Uterus (tissue), 4 donors: ENCODE results near the gene KIRREL3. TPM values are rescaled to one million over a fixed set of nuclear protein-coding genes. Genes with fewer than 3 reads are reported as not detected.
"Not testable (repeated sequence)": the region's sequence is repeated elsewhere in the genome, so short reads cannot be mapped to it uniquely, and the experiment has no call there.

Source experiments
- DNase-seq, 2 donors: peaks; one replicate each; pipeline ENCODE4 v3.0.0-alpha.2; 2019 to 2020
- H3K27ac ChIP-seq, 2 donors: fragments of 200-600 bp; sonication (generic); 1 replicate in 1 of 2; 2 replicates in 1 of 2; pipeline ENCODE4 v1.5.1; 2016 to 2018
- H3K27me3 ChIP-seq, 2 donors: fragments of 200-600 bp; sonication (generic); one replicate each; pipeline ENCODE4 v1.5.1; 2018 to 2019; ENCODE audit warnings: control low read depth in 1 of 2
- H3K36me3 ChIP-seq, 2 donors: fragments of 200-600 bp; sonication (generic); one replicate each; pipeline ENCODE4 v1.5.1; 2019; ENCODE audit warnings: control low read depth in 1 of 2
- H3K4me1 ChIP-seq, 2 donors: fragments of 200-600 bp; sonication (generic); one replicate each; pipeline ENCODE4 v1.5.1; 2018 to 2019; ENCODE audit warnings: control low read depth in 1 of 2
- H3K4me3 ChIP-seq, 2 donors: fragments of 200-600 bp; sonication (generic); 1 replicate in 1 of 2; 2 replicates in 1 of 2; pipeline ENCODE4 v1.5.1; 2018 to 2019; ENCODE audit warnings: mild to moderate bottlenecking in 1 of 2
- H3K9me3 ChIP-seq, 2 donors: fragments of 200-600 bp; sonication (generic); one replicate each; pipeline ENCODE4 v1.5.1; 2019; ENCODE audit warnings: control low read depth in 1 of 2
- POLR2A ChIP-seq, 2 donors: fragments of 450-650 bp; IDR thresholded peaks; one replicate each; pipeline ENCODE4 v1.6.1; 2016; ENCODE audit warnings: antibody characterized with exemption in 2 of 2, mild to moderate bottlenecking in 1 of 2, moderate library complexity in 1 of 2
- intact Hi-C: fragments of 100-400 bp; cut with DNase I; formaldehyde crosslinking; loops from one replicate; pipeline ENCODE4 v1.15.1; 2023; ENCODE audit warnings: low total_unique reads
- total RNA-seq, 4 donors: library from RNA; depleted of rRNA in 3 of 4; stranded (reverse); fragments of >200 nt in 3 of 4; gene quantifications; one replicate each; pipeline versions ENCODE4 v1.1.0 to v1.2.4, GENCODE V29; 2014 to 2023
- TF ChIP-seq, protein P1 (sequence below), 4 experiments: fragments of 200-600 bp in 2 of 4; fragments of 450-650 bp in 2 of 4; sonication (generic) in 2 of 4; IDR thresholded peaks; one replicate each; pipeline ENCODE4 v1.5.1; 2016 to 2019; ENCODE audit warnings: antibody characterized with exemption in 4 of 4, mild to moderate bottlenecking in 2 of 4, moderate library complexity in 1 of 4
- donor health status: DM: yes; HTN: yes; CAD: no.

KIRREL3 gene
- total RNA-seq, 4 donors from 2014 or later = 10.0 TPM; not detected in 3

DNA sequence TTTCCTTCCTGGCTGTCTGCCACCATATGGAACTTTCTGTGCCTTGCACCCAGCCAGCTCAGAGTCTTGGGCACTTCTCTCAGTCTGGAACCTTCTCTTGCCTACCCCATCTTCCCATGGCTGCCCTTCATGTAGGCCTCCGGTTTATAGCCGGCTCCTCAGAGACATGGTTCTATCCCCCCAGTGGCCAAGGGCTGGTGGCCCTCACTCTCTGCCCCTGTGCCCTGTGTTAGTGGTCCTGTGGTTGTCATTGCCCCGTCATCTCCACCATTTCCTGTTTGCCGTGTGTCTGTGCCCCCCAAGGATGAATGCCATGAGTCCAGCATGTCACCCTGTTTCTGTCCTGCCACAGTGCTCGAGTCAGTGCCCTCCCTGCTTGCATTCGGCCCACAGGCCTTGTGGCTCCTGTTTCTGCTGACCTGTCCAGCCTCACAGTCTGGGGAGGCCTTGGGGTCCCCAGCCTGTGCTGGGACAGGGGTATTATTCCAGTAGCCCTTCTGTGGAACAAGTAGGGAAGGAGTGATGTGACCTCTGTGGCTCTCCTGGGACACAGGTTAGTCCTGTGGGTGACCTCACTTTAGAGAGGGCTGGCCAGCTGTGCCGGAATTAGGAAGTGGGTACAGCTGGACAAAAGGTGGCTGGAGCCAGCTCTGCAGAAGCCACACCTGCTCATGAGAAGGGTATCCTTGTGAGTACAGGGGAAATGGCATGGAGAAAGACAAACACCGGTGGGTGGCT, 614.4 kb downstream of the KIRREL3 start:
- H3K36me3 ChIP-seq = no peaks in the 10 kb centered on the region
- no peaks in the 10 kb centered on the region for H3K9me3 ChIP-seq
- no peaks in the 10 kb centered on the region for H3K4me1 ChIP-seq
- TF ChIP-seq, protein P1, sequence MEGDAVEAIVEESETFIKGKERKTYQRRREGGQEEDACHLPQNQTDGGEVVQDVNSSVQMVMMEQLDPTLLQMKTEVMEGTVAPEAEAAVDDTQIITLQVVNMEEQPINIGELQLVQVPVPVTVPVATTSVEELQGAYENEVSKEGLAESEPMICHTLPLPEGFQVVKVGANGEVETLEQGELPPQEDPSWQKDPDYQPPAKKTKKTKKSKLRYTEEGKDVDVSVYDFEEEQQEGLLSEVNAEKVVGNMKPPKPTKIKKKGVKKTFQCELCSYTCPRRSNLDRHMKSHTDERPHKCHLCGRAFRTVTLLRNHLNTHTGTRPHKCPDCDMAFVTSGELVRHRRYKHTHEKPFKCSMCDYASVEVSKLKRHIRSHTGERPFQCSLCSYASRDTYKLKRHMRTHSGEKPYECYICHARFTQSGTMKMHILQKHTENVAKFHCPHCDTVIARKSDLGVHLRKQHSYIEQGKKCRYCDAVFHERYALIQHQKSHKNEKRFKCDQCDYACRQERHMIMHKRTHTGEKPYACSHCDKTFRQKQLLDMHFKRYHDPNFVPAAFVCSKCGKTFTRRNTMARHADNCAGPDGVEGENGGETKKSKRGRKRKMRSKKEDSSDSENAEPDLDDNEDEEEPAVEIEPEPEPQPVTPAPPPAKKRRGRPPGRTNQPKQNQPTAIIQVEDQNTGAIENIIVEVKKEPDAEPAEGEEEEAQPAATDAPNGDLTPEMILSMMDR (IDR thresholded peaks at IDR 0.05) = no peak
- H3K27me3 ChIP-seq = no peaks in the 10 kb centered on the region
- intact Hi-C loops = no loop called here
- H3K4me3 ChIP-seq = no peak overlapping the region
- DNase-seq = no peak
- H3K27ac ChIP-seq = no peak overlapping the region

DNA sequence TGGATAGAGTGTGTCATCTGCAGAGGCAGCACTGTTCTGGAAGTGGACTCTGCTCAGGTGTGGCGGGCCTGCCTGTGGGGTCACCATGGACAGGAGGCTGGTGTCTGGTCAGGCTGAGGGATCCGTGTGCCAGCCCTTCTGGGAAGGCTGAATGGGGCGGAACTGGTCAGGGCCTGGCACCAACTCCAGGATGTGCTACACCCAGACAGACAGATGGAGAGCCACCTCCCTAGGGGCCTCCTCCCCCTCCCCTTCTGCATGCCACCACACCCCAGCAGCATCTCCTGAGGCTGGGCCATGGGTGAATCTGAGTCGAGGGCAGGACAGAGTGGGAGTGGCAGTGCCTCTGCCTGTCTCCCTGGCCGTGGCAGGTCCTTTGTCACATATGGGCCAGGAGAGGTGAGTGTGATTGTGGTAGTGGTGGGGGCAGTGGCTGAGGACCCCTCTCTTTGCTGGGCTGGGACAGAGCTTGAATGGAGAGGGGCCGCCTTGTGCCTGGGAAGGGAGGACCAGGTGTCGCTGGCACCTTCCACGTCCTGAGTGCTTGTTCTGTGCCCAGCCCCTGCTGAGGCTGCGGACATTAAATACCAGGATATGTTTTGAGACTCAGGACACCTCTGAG, 616.0 kb downstream of the KIRREL3 start:
- H3K36me3 ChIP-seq = no peaks in the 10 kb centered on the region
- intact Hi-C loops = no loop called here
- DNase-seq = no peak
- H3K4me3 ChIP-seq = no peak overlapping the region
- no peak for TF ChIP-seq POLR2A (IDR thresholded peaks at IDR 0.05)
- TF ChIP-seq, protein P1 (IDR thresholded peaks at IDR 0.05) = no peak
- H3K27ac ChIP-seq = no peak overlapping the region
- no peaks in the 10 kb centered on the region for H3K4me1 ChIP-seq
- H3K27me3 ChIP-seq = no peaks in the 10 kb centered on the region
- no peaks in the 10 kb centered on the region for H3K9me3 ChIP-seq

DNA sequence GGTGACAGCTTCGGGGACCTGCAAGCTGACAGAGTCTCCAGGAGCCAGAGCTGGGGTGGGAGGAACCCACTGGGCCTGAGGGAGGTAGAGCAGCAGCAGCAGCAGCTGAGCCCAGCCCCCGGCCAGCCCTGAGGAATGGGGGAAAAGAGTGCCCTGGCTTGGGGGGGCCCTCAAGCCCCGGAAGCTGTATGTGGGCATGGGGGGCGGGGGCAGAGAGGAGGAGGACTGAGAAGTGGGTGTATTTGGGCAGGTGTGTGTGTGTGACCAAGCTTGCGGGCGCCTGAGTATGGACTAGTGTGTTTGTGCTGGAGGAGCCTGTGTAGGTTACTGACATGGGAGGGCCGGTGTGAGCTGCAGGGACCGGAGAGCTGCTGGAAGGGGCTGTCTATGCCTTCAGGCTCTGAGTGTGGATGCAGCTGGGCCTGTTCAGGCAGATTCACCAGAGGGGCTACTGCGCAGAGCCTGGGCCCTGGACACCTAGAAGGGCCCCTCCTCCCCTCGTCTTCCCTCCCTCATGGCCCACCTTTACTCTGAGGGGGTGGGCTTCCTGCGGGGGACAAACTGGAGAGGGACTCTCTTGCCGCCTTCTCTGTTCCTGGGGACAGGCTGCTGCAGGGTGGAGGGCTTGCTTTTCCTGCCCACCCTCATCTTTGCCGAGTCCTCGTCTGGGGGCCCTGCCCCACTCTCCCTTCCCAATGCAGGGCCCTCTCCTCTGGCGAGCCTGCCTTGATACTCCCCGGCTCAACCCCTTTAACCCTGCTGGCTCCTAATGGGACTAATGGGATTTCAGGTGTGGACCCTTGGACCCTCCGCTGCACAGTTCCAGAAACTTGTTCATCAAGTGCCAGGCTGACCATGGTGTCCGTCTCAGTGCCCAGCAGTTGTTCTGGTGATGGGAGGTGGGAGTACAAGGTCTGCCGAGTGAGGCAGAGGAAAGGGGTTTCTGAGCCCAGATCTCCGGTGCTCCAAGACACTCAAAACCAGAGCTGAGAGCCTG, 616.9 kb downstream of the KIRREL3 start:
- TF ChIP-seq, protein P1 (IDR thresholded peaks at IDR 0.05) = no peak
- no peak for TF ChIP-seq POLR2A (IDR thresholded peaks at IDR 0.05)
- Histone ChIP-seq H3K4me3 (no peak overlapping the region), H3K4me1 (no peaks in the 10 kb centered on the region), H3K27ac (no peak overlapping the region), H3K36me3 (no peaks in the 10 kb centered on the region), H3K27me3 (no peaks in the 10 kb centered on the region), H3K9me3 (no peaks in the 10 kb centered on the region)
- DNase-seq = peak in 1 of 2 donors; percentile 7
- intact Hi-C loops = no loop called here

DNA sequence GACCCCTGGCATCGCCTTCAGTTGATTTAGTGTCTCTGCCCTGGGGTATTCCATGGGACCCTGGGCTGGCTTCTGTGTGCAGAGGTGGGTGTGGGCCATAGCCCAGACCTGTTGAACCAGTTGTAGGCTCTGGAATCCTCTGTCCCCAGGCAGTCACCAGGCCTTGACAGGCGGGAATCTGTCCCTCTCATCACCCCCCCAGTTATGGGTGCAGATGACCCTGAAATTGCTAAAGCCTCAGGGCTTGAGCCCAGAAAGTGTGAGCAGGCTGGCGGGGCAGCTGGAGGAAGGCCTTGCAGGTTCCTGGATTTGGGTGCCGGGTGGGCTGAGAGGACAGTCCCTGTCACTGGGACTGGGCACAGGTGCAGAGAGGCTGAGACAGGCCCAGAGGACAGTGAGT, 617.9 kb downstream of the KIRREL3 start:
- H3K27me3 ChIP-seq, H3K4me1 ChIP-seq, intact Hi-C loops, H3K4me3 ChIP-seq, H3K27ac ChIP-seq, H3K9me3 ChIP-seq, H3K36me3 ChIP-seq: not testable (repeated sequence)
- DNase-seq = peak in 1 of 2 donors; percentile 8

DNA sequence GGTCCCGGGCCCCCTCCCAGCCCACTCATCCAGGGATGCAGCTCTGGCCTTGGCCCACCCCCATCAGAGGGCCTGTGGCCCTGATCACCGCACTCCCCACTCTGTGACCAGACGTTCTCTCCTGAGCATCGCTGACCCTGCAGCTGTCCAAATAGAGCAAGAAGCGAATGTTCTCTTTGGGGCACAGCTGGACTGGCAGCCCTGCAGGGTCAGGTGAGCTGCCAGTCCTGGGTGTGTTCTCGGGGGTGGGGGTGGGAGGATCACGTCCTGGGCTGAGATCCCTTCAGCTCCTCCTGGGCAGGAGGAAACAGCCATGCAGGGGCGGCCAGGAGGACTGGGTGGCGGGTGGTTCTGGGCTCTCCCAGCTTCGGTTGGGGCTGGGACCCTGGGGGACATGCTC, 618.6 kb downstream of the KIRREL3 start:
- not testable (repeated sequence) for H3K4me3 ChIP-seq, H3K9me3 ChIP-seq
- DNase-seq = peak in 1 of 2 donors; percentile 3

More for the DNA sequence above, 618.6 kb downstream of the KIRREL3 start:
- intact Hi-C loops, H3K27me3 ChIP-seq, H3K4me1 ChIP-seq, H3K36me3 ChIP-seq, H3K27ac ChIP-seq: not testable (repeated sequence)
